IMR-90 (cell line): ENCODE measurements around the gene CEL. TPM values are rescaled to one million over a fixed set of nuclear protein-coding genes. Genes with fewer than 3 reads are reported as not detected.

Experiments used
- ATAC-seq: fragments of 200-7000 bp; cut with Tn5 transposase; 2 replicates; pipeline ENCODE4 v1.9.1; 2020; ENCODE audit warnings: low read depth, mild to moderate bottlenecking, moderate library complexity
- BruUV-seq: library from RNA; stranded (reverse); fragments of 400-500 nt; replicated peaks from 2 replicates; lab custom pipeline; 2021; lab: Mats Ljungman, UMichigan
- CTCF ChIA-PET: fragments of 300-600 bp; formaldehyde crosslinking; extraction: SDS; loops from one replicate; lab custom pipeline; 2021; ENCODE audit warnings: antibody characterized with exemption; lab: Yijun Ruan, JAX
- POLR2A ChIA-PET: fragments of 300-600 bp; sonication (Branson Sonifier 250); formaldehyde crosslinking; loops from one replicate; lab custom pipeline; 2022; ENCODE audit warnings: antibody characterized with exemption; ENCODE audit not compliant: unreplicated experiment; lab: Charles Lee
- DNase-seq: peaks from one replicate; pipeline ENCODE4 v3.0.0; 2013
- H2AFZ ChIP-seq: replicated peaks from 2 replicates; pipeline ENCODE3; 2013; ENCODE audit warnings: low read length, mild to moderate bottlenecking; ENCODE audit not compliant: poor library complexity
- H2AK5ac ChIP-seq: 2 replicates; pipeline ENCODE4 v1.6.1; 2013; ENCODE audit warnings: low read depth, low read length, inconsistent platforms
- H2AK9ac ChIP-seq: replicated peaks from 2 replicates; pipeline ENCODE3; 2013; ENCODE audit warnings: mild to moderate bottlenecking, low read depth, low read length, moderate library complexity; ENCODE audit not compliant: poor library complexity
- H2BK120ac ChIP-seq: 2 replicates; pipeline ENCODE4 v1.6.1; 2013; ENCODE audit warnings: low read depth, low read length, inconsistent platforms
- H2BK15ac ChIP-seq: 3 replicates; pipeline ENCODE4 v1.6.1; 2013; ENCODE audit warnings: low read depth, low read length, inconsistent platforms
- H2BK20ac ChIP-seq: 2 replicates; pipeline ENCODE4 v1.6.1; 2013; ENCODE audit warnings: low read depth, mild to moderate bottlenecking, inconsistent platforms, low read length, moderate library complexity
- H2BK5ac ChIP-seq: 2 replicates; pipeline ENCODE4 v1.6.1; 2013; ENCODE audit warnings: mild to moderate bottlenecking, low read depth, low read length, inconsistent platforms; ENCODE audit not compliant: poor library complexity, severe bottlenecking
- H3K14ac ChIP-seq: replicated peaks from 2 replicates; pipeline ENCODE4 v1.6.1; 2013; ENCODE audit warnings: low read depth, low read length, inconsistent platforms
- H3K18ac ChIP-seq: 2 replicates; pipeline ENCODE4 v1.6.1; 2013; ENCODE audit warnings: low read depth, low read length, control low read depth
- H3K23ac ChIP-seq: 2 replicates; pipeline ENCODE4 v1.6.1; 2013; ENCODE audit warnings: low read depth, low read length, inconsistent platforms
- H3K27ac ChIP-seq: 2 replicates; pipeline ENCODE4 v1.5.1; 2013; ENCODE audit warnings: mild to moderate bottlenecking, control low read depth, low read length; ENCODE audit not compliant: insufficient read depth
- H3K27me3 ChIP-seq: 2 replicates; pipeline ENCODE4 v1.6.1; 2013; ENCODE audit warnings: low read length; ENCODE audit not compliant: control insufficient read depth, insufficient read depth
- H3K36me3 ChIP-seq: 2 replicates; pipeline ENCODE4 v1.6.1; 2013; ENCODE audit warnings: low read length, mixed read lengths; ENCODE audit not compliant: control insufficient read depth, insufficient read depth
- H3K4ac ChIP-seq: 2 replicates; pipeline ENCODE4 v1.6.1; 2013; ENCODE audit warnings: low read depth, low read length, inconsistent platforms
- H3K4me1 ChIP-seq: 2 replicates; pipeline ENCODE4 v1.6.1; 2013; ENCODE audit warnings: low read length, mixed read lengths; ENCODE audit not compliant: control insufficient read depth, insufficient read depth
- H3K4me2 ChIP-seq: 2 replicates; pipeline ENCODE4 v1.6.1; 2013; ENCODE audit warnings: low read depth, mild to moderate bottlenecking, control low read depth, low read length, moderate library complexity
- H3K4me3 ChIP-seq: 2 replicates; pipeline ENCODE4 v1.5.1; 2013; ENCODE audit warnings: low read depth, mild to moderate bottlenecking, control low read depth, low read length, moderate library complexity; ENCODE audit not compliant: insufficient read depth
- H3K56ac ChIP-seq: 2 replicates; pipeline ENCODE4 v1.6.1; 2013; ENCODE audit warnings: low read length, inconsistent platforms; ENCODE audit not compliant: insufficient read depth; ENCODE audit errors: extremely low read depth
- H3K79me1 ChIP-seq, 2 experiments: 2 replicates each; pipeline ENCODE4 v1.6.1; 2013; ENCODE audit warnings: low read length in 2 of 2, inconsistent platforms in 1 of 2, low read depth in 1 of 2
- H3K9ac ChIP-seq: 2 replicates; pipeline ENCODE4 v1.6.1; 2013; ENCODE audit warnings: low read depth, low read length, control low read depth
- H3K9me1 ChIP-seq: 2 replicates; pipeline ENCODE4 v1.6.1; 2013; ENCODE audit warnings: low read length, inconsistent platforms; ENCODE audit not compliant: insufficient read depth
- H3K9me3 ChIP-seq: 2 replicates; pipeline ENCODE4 v1.6.1; 2013; ENCODE audit warnings: low read length; ENCODE audit not compliant: control insufficient read depth, insufficient read depth
- H4K20me1 ChIP-seq: 2 replicates; pipeline ENCODE4 v1.6.1; 2013; ENCODE audit warnings: low read length, inconsistent platforms; ENCODE audit not compliant: insufficient read depth
- H4K5ac ChIP-seq: 2 replicates; pipeline ENCODE4 v1.6.1; 2013; ENCODE audit warnings: mild to moderate bottlenecking, low read depth, low read length, control low read depth
- H4K8ac ChIP-seq, 2 experiments: 2 replicates each; pipeline ENCODE4 v1.6.1; 2013; ENCODE audit warnings: low read depth in 2 of 2, low read length in 2 of 2, control low read depth in 1 of 2, inconsistent platforms in 1 of 2
- H4K91ac ChIP-seq: 2 replicates; pipeline ENCODE4 v1.6.1; 2013; ENCODE audit warnings: low read depth, low read length, inconsistent platforms; ENCODE audit not compliant: insufficient read depth
- BHLHE40 ChIP-seq: fragments of 150-350 bp; IDR thresholded peaks from 2 replicates; pipeline ENCODE4 v1.6.1; 2016; ENCODE audit warnings: mild to moderate bottlenecking, low read depth, low read length
- CEBPB ChIP-seq: IDR thresholded peaks from 2 replicates; pipeline ENCODE4 v1.6.1; 2012; ENCODE audit warnings: low read depth, low read length, improper control_type of control experiment
- FOS ChIP-seq: fragments of 150-350 bp; IDR thresholded peaks from 2 replicates; pipeline ENCODE4 v1.6.1; 2016; ENCODE audit warnings: low read depth, low read length
- NFE2L2 ChIP-seq: fragments of 150-350 bp; IDR thresholded peaks from 2 replicates; pipeline ENCODE4 v1.6.1; 2016; ENCODE audit warnings: low read depth, mild to moderate bottlenecking, low read length
- POLR2A ChIP-seq: IDR thresholded peaks from 2 replicates; pipeline ENCODE4 v1.6.1; 2012; ENCODE audit warnings: mild to moderate bottlenecking, low read depth, low read length
- RAD21 ChIP-seq: IDR thresholded peaks from 2 replicates; pipeline ENCODE4 v1.6.1; 2012; ENCODE audit warnings: low read length, improper control_type of control experiment
- RCOR1 ChIP-seq: IDR thresholded peaks from 2 replicates; pipeline ENCODE4 v1.6.1; 2012; ENCODE audit warnings: mild to moderate bottlenecking, low read length, improper control_type of control experiment; ENCODE audit not compliant: insufficient replicate concordance
- RFX5 ChIP-seq: IDR thresholded peaks from 2 replicates; pipeline ENCODE4 v1.8.0; 2012; ENCODE audit warnings: low read depth, mild to moderate bottlenecking, low read length, moderate library complexity
- SMC3 ChIP-seq: fragments of 150-350 bp; IDR thresholded peaks from 2 replicates; pipeline ENCODE4 v1.6.1; 2016; ENCODE audit warnings: low read depth, mild to moderate bottlenecking, antibody characterized with exemption, low read length, moderate library complexity
- WGBS, 2 experiments: methylation state at CpG; one replicate each; pipeline versions ENCODE4 v1.1.5 to v1.1.7; 2013; ENCODE audit warnings: missing lambda C conversion rate in 2 of 2; ENCODE audit not compliant: insufficient read length in 1 of 2; ENCODE audit errors: extremely low coverage in 2 of 2; 5-methylcytosine and 5-hydroxymethylcytosine counted together
- dilution Hi-C: fragments of 300-500 bp; cut with HindIII; formaldehyde crosslinking; loops from one replicate; pipeline ENCODE4 v1.14.3; 2018; ENCODE audit warnings: low sequenced_read_pairs; ENCODE audit not compliant: unreplicated experiment
- in situ Hi-C: fragments of 300-500 bp; cut with MboI; formaldehyde crosslinking; loops from 3 replicates; pipeline ENCODE4 v1.14.3; 2019; ENCODE audit warnings: low sequenced_read_pairs, inconsistent platforms, mixed read lengths
- intact Hi-C: fragments of 100-400 bp; cut with micrococcal nuclease; formaldehyde crosslinking; loops from 2 replicates; pipeline ENCODE4 v1.10.0; 2022
- polyA plus RNA-seq, 3 experiments: library from polyadenylated mRNA; depleted of rRNA; stranded (reverse); fragments of >200 nt; gene quantifications; 2 replicates each; pipeline ENCODE4 v1.2.3, GENCODE V29; 2012; ENCODE audit warnings: low replicate concordance in 1 of 3
- total RNA-seq: library from RNA; depleted of rRNA; stranded (reverse); fragments of >200 nt; gene quantifications from 2 replicates; pipeline ENCODE4 v1.2.3, GENCODE V29; 2012
- TF ChIP-seq, protein P1 (sequence below): fragments of 150-350 bp; IDR thresholded peaks from 2 replicates; pipeline ENCODE4 v1.6.1; 2016; ENCODE audit warnings: low read depth, mild to moderate bottlenecking, low read length, moderate library complexity, borderline replicate concordance

The CEL gene
- total and polyA plus RNA-seq, 2 of the 4 experiments (the other 2 are of a cell fraction) = under 0.01 to 0.75 TPM

DNA sequence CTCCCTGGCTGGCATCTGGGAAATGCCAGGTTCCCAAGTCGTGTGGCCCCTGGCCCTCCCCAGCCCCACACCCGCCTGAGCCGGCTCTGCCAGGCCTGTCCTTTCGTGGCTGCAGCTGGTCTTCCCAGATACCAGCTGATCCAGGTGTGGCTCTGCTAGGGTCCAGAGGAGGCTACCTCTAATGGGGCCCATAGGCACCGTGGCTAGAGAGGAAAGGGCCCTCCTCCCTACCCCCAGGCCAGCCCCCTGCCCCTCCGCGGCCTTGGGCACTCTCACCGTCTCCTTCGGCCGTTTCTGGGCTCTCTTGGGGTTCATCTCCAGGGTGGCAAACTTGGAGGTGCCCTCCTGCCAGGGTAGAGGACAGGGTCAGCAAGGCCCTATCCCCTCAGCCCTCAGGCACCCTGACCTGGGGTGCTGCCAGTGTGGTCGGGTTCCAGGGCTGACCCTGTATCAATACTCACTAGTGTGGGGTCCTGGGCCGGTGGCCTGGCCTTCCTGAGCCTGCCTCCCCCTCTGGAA is 42.3 kb downstream of the CEL start:
- Histone ChIP-seq H3K4me1 (no peaks in the 10 kb centered on the region), H2BK15ac (no peak overlapping the region), H3K23ac (no peak overlapping the region), H4K5ac (no peak overlapping the region), H3K56ac (no peak overlapping the region), H4K20me1 (peaks cover 7% of the 10 kb centered on the region; the same call in 1 of the 2 replicates), H3K79me1 (no peaks in the 10 kb centered on the region; a peak in 1 of 4 replicates), H3K9me1 (no peaks in the 10 kb centered on the region), H3K14ac (no peak overlapping the region), H2BK120ac (no peak overlapping the region), H3K27me3 (no peaks in the 10 kb centered on the region), H3K9me3 (no peaks in the 10 kb centered on the region), H2AK5ac (no peak overlapping the region), H3K18ac (no peak overlapping the region), H3K4me3 (no peak overlapping the region), H4K8ac (no peak overlapping the region), H3K4ac (no peak overlapping the region), H3K9ac (no peak overlapping the region), H4K91ac (no peak overlapping the region), H3K27ac (no peak overlapping the region), H3K36me3 (peaks cover 72% of the 10 kb centered on the region), H2BK5ac (no peak overlapping the region), H3K4me2 (no peak overlapping the region), H2BK20ac (no peak overlapping the region), H2AK9ac (no peak overlapping the region), H2AFZ (no peak overlapping the region)
- intact Hi-C loops = loop anchor here (1.0 to 2.0 kb wide), 2 partner anchors 40 to 77 kb away; no protein-coding TSS in a partner anchor
- ChIA-PET CTCF (interaction anchor here (0.8 to 1.1 kb wide), 2 partner anchors 40 to 43 kb away, joined by 3 read pairs; no protein-coding TSS in a partner anchor), POLR2A (no interaction called here)
- WGBS, 2 experiments = 40% methylated on average over 1 of the region's 12 CpGs; no CpG with 5 or more reads in 1 of the 2 experiments
- no peak for ATAC-seq
- no peak for TF ChIP-seq POLR2A
- no peak for TF ChIP-seq FOS
- TF ChIP-seq SMC3 = no peak
- TF ChIP-seq RFX5 = no peak
- TF ChIP-seq RCOR1 = no peak
- no peak for TF ChIP-seq BHLHE40
- no peak for TF ChIP-seq NFE2L2
- TF ChIP-seq, protein P1, sequence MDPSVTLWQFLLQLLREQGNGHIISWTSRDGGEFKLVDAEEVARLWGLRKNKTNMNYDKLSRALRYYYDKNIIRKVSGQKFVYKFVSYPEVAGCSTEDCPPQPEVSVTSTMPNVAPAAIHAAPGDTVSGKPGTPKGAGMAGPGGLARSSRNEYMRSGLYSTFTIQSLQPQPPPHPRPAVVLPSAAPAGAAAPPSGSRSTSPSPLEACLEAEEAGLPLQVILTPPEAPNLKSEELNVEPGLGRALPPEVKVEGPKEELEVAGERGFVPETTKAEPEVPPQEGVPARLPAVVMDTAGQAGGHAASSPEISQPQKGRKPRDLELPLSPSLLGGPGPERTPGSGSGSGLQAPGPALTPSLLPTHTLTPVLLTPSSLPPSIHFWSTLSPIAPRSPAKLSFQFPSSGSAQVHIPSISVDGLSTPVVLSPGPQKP = no peak
- no peak for TF ChIP-seq RAD21
- no peak for TF ChIP-seq CEBPB
- dilution Hi-C loops = no loop called here
- in situ Hi-C loops = no loop called here
- BruUV-seq = no TSS peak
- DNase-seq = no peak
